NCI-H82 treated with DMSO at 0.1 percent for 48 hours (cell line): ENCODE data around the gene ATP5F1E.

Experiments
- DNase-seq: peaks from one replicate; lab custom pipeline; 2025; ENCODE audit not compliant: unreplicated experiment; lab: John Stamatoyannopoulos, UW

The ATP5F1E gene

DNA sequence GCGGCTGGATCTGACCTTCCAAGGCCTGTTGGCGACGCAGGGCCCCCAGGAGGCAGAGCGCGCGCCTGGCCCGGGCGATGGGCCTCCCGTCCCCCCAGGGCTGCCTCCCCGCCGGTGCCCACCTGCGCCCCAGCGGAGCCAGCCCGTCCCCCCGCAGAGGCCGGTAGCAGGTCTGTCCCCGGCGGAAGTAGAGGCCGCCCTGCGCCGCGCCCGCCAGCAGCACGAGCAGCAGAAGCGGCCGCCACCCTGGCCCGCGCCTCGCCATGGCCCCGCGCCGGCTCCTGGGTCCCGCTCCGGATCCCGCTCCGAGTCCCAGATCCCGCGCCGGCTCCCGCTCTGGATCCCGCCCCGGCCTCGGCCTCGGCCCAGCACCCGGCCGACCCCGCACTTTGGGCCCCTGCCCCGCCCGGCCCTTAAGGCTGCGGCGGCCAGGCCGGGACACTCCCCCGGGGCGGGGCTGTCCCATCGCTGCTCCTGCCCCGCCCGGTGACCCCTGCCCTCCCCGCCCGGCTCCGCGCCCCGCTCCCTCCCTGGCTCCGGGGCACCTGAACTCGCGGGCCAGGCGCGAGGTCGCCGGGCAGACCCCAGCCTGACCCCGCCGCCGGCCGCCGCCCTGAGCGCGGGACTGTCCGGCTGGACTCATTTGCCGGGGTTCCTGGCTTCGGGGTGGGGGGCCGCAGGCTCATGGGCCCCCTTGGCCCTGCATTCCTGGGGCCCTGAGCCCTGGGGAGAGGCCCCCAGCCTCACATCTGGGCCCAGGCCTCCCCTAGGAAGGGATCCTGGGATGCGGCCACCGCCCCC lies 25.1 kb downstream of the ATP5F1E start, which contains the start of gene CTSZ:
Gene CTSZ, minus strand, starts transcription at position 391 of the 801 bp plus-strand sequence. Its CDS starts 126 bp downstream, at position 265.
- no peak for DNase-seq

DNA sequence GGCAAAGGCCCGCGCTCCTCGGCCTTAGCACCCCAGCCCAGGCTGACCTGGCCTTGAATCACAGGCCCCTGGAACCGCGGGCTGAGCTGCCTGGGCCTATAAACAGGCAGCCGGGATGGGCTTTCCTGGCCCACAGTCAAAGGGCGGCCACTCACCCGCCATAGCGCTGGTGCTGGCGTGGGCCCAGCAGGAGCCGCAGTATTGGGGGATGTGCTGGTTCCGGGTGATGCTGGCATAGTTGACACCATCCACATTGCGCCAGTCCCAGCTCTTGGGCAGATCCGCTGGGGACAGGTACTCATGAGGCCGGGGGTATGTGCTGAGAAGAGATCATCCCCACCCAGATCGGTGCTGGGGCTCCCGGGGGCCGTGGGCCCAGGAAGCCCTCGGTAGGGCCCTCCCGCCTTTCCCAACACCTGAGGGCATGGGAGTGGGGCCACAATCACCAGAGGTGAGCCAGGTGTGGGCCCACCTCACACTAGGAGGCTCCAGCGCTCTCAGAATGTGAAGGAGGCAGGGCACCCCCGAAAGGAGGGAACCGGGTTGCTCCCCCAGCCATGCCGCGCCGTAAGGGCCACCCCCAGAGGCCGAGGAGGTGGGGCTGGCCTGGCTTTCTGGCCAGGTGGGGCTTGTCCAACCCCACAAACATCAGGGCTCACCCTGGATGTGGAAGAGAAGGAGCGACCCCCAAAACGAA lies 25.8 kb downstream of the ATP5F1E start:
- DNase-seq: no peak

DNA sequence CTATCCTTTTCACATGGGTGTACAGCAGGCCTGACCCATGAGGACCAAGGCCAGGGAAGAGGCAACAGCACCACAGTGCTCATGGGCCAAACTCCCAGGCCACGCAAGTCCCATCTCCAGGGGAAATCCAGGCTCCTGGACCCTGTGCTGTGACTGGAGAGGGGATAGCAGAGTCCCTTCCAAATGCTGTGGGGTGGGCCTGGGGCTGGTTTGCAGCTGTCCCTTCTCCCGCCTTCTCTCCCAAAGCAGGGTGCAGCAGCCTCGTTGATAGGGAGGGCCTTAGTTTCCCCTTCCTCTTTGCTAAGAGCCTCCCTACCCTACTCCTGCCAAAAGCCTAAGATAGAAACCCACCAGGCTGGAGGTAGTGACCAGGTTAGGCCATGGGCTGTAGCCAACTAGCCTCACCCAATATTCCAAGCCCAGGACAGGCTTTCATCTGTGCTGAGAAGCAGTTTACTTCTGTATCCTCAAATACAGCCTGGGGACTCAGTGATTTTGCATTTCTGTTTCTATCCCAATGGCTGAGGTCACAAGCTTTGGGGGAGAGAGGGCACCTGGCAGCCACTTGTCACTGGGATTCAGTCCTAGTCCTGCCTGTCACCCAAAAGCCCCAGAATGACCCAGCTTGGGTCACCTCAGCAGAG lies 26.5 kb downstream of the ATP5F1E start:
- no peak for DNase-seq

DNA sequence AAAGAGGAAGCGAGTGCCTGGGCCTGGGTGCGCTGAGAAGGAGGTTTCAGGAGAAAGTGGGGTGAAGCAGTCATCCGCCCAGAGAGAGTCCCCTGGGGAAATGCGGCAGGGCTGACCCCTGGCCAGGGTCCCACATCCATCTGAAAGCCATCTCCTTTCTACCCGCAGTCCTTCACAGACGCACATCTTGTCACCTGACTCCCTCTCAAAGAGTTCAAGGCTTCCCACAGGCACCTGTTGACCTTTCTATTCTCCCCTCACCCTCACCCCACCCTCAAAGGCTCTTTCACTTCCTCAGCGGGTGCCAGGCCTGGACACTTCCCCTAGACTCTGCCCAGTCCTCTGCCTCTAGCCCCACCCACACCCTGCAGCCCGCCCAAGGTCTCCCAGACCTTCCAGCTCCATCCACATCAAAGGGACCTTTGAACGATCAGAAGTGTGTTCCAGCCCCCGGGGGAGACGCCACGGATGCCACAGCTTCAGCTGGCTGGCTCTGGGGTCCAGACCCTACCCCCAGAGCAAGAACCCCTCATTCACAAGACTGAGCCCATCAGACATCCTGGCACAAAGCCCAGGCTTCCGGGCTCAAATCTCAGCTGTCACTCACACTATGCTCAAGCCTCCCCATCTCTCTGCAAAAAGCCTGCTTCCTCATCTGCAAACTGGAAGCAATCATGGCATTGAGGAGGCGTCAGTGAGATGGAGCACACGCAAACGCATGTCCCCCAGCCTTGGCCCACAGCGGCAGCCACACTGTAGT lies 27.2 kb downstream of the ATP5F1E start:
- no peak for DNase-seq

DNA sequence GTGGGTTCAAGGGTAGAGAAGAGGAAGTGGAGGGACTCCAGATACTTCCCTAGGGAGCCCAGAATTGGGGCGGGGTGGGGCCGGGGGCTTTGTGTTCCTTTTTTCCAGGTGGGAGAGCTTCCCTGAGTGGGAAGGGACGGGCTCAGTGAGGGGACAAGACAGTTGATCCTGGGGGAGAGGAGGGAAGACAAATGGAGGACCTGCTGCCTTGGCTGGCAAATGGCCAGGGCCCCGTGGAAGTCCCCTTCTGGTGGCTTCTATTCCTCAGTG lies 27.7 kb downstream of the ATP5F1E start:
- DNase-seq: no peak

DNA sequence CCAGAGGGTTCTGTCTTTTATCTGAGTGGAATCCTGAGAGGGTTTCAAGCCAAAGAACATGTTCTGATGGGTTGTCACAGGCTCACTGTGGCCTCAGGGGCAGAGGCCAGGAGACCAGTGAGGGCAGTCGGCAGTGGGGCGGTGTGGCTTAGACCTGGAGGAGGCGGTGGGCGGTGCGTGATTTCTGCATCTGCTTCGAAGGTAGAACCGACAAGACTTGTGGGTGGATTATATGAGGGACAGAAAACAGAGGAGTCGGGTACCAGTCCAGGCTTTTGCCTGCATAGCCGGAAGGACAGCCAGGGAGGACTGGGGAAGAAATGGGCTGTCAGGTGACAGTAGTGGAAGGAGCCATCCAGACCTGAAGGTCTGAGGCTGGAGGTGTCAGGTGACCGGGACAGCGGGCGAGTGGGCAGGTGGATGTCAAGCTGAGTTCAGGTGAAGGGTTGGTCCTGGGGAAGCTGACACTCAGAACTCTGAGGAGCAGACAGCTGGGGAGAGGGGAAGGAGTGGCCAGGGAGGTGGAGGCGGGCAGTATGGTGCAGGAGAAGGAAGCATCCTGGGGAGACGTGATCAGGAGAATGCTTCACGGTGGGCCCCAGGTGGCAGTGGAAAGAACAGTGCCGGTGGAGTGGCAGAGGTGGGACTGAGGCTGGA lies 28.2 kb downstream of the ATP5F1E start:
- DNase-seq: no peak

DNA sequence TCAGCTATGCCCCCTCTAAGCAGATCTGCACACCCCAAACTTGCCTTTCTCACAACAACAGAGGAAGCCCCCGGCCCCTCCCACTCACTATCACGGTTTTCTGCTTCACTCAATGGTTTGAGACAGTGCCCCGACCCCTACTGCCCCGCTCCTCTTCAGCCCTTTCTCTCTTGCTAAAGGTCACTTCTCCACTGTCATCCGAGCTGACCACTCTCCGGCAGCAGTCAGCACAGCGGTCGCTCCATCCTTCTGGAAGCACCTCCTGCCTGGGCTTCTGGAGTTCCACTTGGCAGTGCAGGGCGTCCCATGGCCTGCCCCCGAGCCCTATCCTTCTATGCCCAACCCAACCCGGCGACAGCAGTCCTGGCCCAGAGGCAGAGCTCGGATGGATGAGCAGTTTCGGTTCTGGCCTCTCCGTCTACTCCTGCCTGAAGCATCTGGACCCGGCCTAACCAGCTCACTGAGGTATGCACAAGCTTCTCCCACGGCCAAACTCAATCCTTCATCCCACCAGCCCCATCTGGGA lies 29.2 kb downstream of the ATP5F1E start:
- no peak for DNase-seq

DNA sequence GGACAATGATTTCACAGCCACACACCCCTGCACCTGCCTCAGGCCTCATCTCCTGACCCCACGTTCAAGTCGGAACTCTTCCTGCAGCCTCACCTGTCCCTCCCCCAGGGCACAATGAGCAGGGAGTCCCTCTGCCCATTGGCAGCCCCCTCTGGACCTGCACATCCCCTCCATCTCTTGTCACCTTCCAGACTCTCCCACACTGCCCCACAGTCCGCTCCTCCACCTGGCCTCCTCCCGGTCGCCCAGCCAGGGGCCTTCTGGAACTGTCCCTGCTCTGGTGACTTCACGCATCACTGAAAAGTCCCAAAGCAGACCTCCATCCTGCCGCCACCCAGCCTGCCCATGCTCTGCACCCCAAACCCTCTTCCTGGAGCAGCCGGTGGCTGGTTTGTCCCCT lies 29.7 kb downstream of the ATP5F1E start:
- no peak for DNase-seq

DNA sequence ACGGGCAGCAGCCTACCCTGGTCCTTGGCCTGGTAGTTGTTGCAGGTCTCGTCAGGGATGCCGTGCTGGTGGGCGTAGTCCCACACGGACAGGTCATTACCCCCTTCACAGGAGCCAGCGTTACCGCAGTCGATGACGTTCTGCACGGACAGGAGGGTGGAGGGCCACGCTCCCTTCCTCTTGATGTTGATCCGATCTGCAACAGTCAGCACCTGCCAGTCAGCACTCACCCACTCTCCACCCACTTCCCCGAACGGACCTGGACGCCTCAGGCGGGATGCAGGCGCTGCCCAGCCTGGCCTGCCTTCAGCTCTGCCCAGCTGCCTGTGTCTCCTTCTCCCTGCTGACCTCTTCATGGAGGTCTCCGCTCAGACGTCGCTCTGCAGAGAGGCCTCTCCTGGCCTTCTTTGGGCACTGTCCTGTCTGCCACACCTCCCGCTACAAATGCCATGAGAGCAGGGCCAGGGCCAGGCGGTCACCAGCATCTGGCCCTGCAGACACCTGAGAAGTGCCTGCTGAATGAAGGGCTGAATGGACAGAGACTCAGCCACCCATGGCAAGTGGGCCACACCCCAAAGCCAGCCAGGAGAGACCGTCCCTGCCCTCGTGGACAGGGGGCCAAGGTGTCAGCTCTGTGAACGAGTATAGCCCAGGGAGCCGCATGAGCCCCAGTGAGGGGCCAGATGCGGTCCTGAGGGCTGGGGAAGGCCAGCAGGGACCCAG lies 30.5 kb downstream of the ATP5F1E start:
- no peak for DNase-seq

DNA sequence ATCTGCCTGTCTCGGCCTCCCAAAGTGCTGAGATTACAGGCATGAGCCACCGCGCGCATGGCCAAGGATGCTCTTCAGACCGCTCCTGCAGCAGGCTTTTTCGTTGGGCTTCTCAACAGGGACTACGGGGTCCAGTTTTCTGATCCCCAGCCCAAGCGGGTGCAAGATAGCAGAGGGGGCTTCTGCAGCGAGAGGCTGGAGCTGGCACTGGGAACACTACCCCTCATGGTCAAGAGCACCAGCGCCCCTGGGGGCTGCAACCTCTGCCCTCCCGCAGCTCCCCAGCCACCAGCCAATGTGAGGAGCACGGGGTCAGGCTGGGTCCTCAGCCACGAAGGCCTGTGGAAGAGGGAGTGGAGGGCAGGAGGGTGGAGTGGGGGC lies 31.1 kb downstream of the ATP5F1E start:
- DNase-seq: no peak

DNA sequence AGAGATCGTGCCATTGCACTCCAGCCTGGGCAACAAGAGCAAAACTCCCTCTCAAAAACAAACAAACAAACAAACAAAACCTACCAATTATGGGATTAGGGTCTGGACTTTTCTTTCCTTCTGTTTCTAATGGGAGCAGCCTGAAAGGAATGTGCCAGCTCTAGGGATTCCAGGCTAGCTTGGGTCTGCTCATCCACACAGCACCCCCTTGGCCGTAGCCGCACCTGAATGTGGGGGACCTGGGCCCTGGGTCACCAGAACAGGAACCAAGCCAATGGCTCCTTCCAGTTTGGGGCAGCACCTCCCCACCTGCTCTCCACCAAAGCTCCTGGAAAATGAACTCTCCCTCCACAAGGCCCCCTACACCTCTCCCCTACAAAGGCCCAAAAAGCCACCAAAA lies 31.8 kb downstream of the ATP5F1E start:
- no peak for DNase-seq

DNA sequence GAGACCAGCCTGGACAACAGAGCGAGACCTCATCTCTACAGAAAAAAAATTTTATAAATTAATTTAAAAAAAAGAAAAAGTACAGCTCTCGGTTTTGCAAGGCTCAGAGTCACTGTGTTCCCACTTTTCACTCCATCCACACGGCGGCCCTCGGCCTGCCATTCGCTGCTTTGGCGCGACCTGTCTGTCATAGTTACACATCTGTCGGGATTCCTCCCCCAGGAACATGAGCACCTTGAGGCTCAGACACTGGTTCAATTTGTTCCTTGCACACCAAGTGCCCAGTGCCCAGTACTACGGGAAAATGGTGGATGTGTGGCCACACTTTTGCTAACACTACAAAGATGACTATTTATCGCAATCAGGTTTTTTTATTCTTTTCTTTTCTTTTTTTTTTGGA lies 33.5 kb downstream of the ATP5F1E start:
- no peak for DNase-seq

DNA sequence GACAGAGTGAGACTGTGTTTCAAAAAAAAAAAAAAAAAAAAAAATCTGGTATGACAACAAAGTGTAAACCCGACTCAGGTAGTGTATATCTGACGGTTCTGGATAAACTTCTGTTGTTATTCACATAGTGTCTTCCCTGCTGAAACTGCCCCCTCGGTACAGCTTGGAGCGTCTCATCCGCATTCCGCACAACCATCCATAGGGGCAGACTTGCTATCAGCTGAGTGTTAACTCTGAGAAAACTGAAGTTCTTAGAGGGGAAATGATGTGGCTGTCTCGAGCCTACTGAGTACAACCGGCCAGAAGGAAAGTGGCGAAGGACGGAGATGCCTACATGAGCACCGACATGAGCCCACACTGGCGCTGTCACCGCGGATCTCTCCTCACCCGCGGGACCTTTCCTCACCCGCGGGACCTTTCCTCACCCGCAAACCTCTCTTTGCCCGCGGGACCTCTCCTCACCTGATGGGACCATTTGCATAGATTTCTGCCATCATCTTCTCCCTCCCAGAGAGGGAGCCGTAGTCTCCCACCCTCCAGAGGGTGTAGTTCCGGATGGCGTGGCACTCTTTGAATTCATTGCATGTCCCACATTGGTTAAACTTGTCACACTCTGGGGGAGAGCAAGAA lies 34.9 kb downstream of the ATP5F1E start:
- no peak for DNase-seq

DNA sequence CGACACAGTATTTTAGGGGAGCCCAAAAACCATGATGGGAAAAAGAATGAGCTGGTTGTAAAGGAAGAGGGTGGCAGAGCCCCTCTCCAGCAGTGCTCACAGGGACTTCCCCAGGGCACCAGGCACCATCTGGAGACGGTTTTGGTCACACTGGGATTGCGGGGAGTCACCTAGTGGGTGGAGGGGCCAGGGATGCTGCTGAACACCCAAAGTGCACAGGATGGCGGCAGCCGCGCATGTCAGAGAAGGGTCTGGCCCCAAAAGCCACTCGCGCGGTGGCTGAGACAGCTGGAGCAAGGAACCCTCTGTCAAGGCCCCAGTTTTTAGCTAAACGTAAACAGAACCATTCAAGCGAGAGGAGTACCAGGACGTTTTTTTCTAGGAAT lies 35.9 kb downstream of the ATP5F1E start:
- no peak for DNase-seq

DNA sequence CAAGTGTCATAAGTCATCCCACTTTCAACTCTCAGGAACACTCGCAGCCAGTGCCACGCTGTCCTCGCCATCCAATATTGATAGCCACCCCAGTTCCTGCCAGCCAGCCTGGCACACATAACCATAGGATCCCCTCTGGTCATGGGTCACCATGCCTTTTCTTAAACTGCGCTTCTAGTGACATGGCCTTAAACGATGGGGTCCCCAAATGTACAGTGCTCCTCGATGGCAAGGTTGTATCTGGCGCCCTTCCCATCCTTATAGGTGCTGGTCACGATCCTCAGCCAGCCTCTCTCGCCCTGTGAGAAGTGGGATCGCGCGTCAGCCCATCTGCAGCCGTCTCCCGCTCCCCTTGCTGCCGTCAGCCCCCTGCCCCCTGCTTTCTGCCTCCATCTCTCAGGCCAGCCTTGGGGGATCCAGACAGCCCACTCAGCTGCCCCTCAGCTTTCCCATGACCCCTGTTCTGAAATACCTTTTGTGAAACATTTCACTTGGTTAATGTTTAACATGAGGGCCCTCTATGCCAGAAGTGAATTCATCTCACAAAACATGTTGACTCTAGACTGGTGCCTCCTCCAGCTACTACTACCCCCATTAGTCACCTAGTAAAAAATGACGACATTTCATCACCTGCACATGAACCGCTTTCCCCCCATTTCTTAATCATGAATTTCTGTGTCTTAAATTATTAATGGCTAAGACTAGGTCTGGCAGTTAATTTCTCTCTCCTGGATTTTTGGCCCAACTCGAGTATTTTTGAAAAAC lies 36.5 kb downstream of the ATP5F1E start:
- no peak for DNase-seq

DNA sequence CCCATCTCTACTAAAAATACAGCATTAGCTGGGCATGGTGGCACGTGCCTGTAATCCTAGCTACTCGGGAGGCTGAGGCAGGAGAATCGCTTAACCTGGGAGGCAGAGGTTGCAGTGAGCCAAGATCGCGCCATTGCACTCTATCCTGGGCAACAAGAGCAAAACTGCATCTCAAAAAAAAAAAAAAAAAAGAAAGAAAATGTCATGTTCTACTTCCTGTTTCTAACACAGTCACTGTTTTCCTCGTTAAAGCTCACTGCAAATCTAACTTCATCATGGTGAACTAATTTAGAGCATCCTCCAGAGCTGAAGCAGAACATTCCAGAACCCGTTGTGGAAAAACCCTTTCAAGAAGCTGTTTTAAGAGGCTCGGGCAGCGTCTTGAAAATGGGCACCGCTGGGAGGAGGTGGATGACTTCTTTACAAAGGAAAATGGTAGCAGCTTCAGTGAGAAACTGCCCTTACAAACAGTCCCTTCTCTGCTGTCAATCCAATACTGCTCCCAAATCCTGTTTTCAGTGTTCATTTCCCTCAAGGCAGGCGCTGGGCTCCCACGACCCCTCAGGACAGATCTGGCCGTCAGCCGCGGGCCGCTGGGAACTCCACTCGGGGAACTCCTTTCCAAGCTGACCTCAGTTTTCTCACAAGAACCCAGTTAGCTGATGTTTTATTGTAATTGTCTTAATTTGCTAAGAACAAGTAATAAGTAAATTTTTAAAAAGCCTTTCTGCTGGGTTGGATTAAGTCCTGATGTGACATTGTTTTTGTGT lies 37.6 kb downstream of the ATP5F1E start:
- DNase-seq: no peak

DNA sequence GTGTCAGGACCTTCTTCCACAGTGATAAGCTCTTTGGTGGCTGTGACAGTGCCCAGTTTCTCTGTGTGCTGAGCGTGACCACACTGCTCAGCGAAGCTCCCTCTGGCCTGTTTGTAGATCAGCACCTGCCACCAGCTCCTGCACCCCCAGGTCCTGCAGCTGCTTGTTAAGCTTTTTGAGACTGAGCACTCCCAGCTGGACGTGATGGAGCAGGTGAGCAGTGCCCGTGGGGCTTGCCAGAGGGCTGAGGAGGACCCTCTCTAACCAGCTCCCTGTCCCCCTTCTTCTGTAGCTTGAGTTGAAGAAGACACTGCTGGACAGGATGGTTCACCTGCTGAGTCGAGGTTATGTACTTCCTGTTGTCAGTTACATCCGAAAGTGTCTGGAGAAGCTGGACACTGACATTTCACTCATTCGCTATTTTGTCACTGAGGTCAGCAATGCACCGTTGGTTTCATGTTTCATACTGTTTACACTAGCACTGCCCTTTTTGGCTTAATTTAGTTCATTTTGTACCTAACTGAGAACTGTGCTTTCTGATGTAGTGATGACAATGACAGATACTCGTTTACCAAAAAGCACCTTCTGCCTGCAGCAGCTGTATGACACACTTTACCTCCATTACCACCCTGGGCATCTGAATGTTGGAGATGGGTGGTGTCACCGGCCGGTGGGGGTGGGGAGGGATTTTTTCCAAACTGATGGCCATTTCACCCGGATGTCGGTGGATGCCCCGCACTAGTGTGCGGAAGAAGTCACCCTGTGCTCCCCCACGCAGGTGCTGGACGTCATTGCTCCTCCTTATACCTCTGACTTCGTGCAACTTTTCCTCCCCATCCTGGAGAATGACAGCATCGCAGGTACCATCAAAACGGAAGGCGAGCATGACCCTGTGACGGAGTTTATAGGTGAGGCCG lies 38.5 kb downstream of the ATP5F1E start:
- DNase-seq: no peak
